NB4 (cell line): ENCODE data around the gene FAM163A.

Source experiments
- DNase-seq: peaks from one replicate; pipeline ENCODE4 v3.0.0; 2010; ENCODE audit warnings: low read depth
- H3K4me3 ChIP-seq: one replicate; pipeline ENCODE4 v1.5.1; 2011; ENCODE audit warnings: mild to moderate bottlenecking, low read depth, low read length, moderate library complexity
- CTCF ChIP-seq: IDR thresholded peaks from one replicate; pipeline ENCODE4 v1.5.1; 2012; ENCODE audit warnings: low read depth, low read length
- MAX ChIP-seq: IDR thresholded peaks from 2 replicates; pipeline ENCODE4 v1.6.1; 2011; ENCODE audit warnings: low read depth, low read length
- MYC ChIP-seq: IDR thresholded peaks from 2 replicates; pipeline ENCODE4 v1.6.1; 2011; ENCODE audit warnings: low read depth, low read length
- POLR2A ChIP-seq: IDR thresholded peaks from 2 replicates; pipeline ENCODE4 v1.6.1; 2011; ENCODE audit warnings: mild to moderate bottlenecking; ENCODE audit not compliant: insufficient read length; ENCODE audit errors: extremely low read depth

The FAM163A gene

GRCh38 chr1:179786815-179787685, 44.0 kb downstream of the FAM163A start:
- DNase-seq = no peak
- H3K4me3 ChIP-seq = no peak overlapping the region
- TF ChIP-seq CTCF (no peak), POLR2A (no peak), MYC (no peak), MAX (no peak)

- no peak for DNase-seq
- no peak for TF ChIP-seq POLR2A
- TF ChIP-seq MAX = no peak
- TF ChIP-seq CTCF = no peak
- no peak for TF ChIP-seq MYC
Measured at GRCh38 chr1:179788259-179788658, 45.2 kb downstream of the FAM163A start.

GRCh38 chr1:179793281-179793680, 50.2 kb downstream of the FAM163A start:
- no peak for DNase-seq
- no peak for TF ChIP-seq POLR2A
- TF ChIP-seq CTCF = no peak

More at GRCh38 chr1:179788259-179788658, 45.2 kb downstream of the FAM163A start:
- no peak overlapping the region for H3K4me3 ChIP-seq

GRCh38 chr1:179794146-179794545, 51.1 kb downstream of the FAM163A start:
- DNase-seq = no peak
- no peak overlapping the region for H3K4me3 ChIP-seq
- TF ChIP-seq MYC (no peak), CTCF (no peak), MAX (no peak), POLR2A (no peak)

More at GRCh38 chr1:179793281-179793680, 50.2 kb downstream of the FAM163A start:
- H3K4me3 ChIP-seq = no peak overlapping the region

GRCh38 chr1:179794669-179795068, 51.6 kb downstream of the FAM163A start:
- H3K4me3 ChIP-seq = no peak overlapping the region
- DNase-seq = peak; percentile 66
- TF ChIP-seq MAX (no peak), CTCF (no peak), POLR2A (no peak), MYC (peak; percentile 17; the same call in 1 of the 2 replicates)
